GM15510 (cell line): Measurements from ENCODE around the gene C6orf89.

ENCODE experiments used
- POLR2A ChIP-seq: IDR thresholded peaks from 3 replicates; pipeline ENCODE4 v1.6.1; 2011; ENCODE audit warnings: borderline replicate concordance; ENCODE audit not compliant: insufficient read length; ENCODE audit errors: extremely low read depth

The C6orf89 gene

DNA sequence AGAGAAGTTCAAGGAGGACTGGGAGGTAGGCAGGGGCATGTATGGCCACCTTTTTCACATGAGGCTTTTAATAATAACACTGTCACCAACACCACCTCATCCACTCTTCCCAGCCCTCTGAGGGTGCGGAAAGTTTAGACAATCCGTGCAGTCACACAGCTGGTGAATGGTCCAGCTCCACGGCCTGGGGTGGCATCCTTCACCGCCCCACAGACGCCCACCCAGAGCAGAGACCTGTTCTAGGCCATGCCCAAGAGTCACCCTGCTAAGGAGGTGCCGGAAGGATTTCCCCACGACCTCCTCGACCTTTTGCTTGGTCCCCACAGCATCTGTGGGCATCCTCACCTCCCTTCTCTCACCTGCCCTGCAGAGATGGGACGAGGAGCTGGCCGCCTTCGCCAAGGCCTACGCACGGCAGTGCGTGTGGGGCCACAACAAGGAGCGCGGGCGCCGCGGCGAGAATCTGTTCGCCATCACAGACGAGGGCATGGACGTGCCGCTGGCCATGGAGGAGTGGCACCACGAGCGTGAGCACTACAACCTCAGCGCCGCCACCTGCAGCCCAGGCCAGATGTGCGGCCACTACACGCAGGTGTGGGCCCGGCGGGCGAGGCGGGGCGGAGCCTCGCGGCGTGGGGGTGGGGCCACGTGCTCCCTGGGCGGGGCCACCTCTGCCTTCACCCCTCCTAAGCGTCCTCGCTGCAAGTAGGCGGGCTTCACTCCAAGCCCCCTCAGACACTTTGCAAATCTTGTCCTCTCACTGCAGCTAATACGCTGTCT lies 73.2 kb downstream of the C6orf89 start:
- no peak for TF ChIP-seq POLR2A

DNA sequence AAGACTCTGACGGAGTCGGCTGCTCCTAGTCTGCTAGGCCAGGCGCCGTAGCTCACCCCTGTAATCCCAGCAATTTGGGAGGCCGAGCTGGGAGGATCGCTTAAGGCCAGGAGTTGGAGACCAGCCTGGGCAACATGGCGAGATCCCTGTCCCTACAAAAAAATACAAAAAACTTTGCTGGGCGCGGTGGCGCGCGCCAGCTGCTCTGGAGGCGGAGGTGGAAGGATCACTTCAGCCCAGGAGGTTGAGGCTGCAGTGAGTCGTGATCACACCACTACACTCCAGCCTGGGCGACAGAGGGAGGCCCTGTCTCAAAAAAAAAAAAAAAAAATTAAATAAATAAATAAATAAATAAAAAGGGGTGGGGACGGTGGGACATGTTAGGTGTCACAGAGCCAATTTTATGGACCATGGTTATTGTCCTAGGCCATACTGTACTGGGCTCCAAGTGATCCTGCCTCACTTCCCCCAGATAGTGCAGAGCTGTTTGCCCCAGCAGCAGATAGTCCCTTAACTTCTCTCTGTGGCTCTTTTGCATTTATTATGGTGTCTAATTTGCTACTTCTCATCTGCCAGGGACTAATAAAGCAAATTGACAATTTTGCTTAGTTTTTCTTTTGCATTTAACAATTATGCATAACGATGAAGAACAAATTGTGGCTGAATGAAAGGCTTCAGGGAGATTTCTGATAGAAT lies 74.0 kb downstream of the C6orf89 start:
- TF ChIP-seq POLR2A = no peak

DNA sequence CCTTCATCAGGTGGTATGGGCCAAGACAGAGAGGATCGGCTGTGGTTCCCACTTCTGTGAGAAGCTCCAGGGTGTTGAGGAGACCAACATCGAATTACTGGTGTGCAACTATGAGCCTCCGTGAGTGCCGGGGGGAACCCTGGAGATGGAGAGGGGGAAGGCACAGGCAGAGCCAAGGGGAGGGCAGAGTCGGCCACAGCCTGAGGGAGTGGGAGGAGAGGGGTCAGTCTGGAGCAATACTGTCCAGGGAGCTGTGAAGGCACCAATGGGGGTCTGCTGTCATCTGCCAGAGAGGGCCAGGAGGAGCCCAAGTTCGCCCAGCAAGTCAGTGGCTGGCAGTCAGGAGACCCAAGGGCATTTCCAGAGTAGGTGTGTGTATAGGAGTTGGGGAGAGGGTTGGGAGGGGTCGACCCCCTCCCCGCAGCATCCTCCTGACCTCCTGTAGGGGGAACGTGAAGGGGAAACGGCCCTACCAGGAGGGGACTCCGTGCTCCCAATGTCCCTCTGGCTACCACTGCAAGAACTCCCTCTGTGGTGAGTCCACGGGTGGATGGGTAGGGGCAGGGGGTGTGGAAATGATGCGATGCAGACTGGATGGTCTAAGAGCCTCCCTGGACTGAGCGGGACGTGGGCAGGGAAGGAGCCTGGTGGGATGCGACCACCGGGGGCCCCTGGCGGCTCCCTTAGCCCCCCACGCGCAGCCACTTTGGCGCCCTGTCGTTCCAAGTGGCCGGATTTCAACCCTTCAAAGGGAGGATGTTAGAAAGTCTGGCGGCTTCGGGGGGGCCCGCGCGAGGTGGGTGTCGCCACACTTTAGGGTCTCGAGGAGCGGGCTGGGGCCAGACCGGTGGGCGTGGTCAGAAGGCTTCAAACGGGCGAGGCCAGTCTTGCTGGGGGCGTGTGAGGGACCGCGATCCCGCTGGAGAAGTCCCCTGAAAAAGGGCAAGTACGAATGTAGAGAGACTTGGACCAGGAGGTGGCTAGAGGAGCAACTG lies 76.0 kb downstream of the C6orf89 start:
- TF ChIP-seq POLR2A = no peak

DNA sequence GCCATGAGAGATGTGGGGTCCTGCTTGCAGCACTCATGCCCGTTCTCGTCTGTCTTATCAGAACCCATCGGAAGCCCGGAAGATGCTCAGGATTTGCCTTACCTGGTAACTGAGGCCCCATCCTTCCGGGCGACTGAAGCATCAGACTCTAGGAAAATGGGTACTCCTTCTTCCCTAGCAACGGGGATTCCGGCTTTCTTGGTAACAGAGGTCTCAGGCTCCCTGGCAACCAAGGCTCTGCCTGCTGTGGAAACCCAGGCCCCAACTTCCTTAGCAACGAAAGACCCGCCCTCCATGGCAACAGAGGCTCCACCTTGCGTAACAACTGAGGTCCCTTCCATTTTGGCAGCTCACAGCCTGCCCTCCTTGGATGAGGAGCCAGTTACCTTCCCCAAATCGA lies 77.1 kb downstream of the C6orf89 start:
- TF ChIP-seq POLR2A = no peak

DNA sequence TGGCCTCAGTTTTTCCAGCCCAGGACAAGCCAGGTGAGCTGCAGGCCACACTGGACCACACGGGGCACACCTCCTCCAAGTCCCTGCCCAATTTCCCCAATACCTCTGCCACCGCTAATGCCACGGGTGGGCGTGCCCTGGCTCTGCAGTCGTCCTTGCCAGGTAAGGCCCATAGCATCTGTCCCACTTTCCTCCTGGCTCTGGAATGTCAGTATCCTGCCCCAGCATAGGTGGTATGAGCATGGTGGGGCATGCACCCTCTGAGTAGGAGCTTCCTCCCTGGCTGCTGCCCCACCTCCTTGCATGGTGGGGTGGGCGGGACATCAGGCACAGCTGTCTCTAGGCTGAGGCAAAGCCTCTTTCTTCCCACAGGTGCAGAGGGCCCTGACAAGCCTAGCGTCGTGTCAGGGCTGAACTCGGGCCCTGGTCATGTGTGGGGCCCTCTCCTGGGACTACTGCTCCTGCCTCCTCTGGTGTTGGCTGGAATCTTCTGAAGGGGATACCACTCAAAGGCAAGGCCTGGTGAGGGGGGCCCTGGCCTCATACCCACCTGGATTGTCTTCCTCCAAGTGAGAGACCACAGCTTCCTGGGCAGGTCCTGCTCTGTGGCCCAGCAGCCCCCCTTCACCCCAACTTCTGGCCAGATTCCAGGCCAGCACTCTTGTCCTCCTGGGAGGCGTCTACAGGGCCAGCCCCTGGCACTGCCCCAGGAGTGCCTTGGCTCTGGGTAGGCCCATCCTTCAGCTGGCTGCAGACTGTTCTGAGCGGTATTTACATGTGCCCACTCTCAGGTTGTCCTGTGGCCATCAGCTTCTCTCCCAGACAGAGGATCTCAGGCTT lies 77.9 kb downstream of the C6orf89 start:
- TF ChIP-seq POLR2A = no peak

DNA sequence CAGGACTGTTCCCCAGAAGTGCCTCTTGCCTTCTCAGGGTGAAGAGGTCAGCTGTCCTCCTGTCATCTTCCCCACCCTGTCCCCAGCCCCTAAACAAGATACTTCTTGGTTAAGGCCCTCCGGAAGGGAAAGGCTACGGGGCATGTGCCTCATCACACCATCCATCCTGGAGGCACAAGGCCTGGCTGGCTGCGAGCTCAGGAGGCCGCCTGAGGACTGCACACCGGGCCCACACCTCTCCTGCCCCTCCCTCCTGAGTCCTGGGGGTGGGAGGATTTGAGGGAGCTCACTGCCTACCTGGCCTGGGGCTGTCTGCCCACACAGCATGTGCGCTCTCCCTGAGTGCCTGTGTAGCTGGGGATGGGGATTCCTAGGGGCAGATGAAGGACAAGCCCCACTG lies 78.6 kb downstream of the C6orf89 start:
- TF ChIP-seq POLR2A = no peak

DNA sequence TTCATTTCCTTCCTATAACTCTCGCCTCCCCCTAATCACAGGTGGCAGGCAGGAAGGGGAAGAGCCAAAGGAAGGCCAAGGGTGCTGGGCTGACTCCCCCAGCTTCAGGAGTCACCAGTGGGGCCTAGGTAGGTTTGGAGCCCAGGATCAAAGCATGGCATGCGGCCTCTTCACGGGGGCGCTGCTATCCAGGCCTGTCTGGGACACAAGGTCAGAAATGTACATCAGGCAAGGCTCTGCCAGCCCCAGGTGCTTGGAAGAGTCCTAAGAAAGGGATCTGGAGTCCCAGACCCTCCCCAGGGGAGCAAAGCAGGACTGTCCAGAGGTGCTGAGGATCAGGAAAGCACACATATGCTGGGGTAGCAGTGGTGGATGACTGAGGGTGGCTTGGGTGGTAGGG lies 79.2 kb downstream of the C6orf89 start:
- no peak for TF ChIP-seq POLR2A

DNA sequence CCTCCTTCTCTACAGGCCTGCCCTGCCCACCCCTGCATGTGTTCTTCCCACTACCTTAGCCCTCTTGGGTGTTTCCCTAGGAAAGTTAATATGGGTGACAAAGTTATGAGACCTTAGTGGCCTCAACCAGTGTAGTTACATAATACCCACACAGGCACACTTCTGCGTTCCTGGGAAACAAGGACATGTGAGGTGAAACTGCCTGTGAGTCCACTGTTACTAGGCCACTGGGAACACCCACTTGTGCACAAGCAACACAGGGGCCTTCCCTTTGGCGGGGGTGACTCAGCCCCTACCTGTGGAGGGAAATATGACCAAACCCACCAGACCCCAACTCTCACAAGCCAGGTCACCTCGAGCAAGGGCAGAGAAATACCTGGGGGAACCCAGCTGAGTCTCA lies 81.5 kb downstream of the C6orf89 start:
- no peak for TF ChIP-seq POLR2A

DNA sequence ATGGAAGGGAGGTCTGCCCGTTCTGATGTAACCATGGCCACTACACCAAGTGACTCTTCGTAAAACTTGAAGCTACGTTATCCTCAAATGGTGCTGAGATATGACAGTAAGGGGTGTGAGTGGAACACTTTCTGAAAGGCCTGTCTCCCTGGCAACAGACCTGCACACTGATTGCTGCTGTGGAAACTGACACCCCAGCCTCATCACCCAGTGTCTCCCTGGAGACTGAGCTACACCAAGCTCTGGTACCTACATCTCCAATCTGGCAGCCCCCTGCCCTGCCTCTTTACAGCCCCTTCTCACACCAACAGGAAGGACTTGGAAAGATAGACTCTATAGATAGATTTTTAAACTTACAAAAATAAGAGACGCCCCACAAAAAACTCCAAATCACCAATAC lies 82.0 kb downstream of the C6orf89 start:
- TF ChIP-seq POLR2A = no peak

DNA sequence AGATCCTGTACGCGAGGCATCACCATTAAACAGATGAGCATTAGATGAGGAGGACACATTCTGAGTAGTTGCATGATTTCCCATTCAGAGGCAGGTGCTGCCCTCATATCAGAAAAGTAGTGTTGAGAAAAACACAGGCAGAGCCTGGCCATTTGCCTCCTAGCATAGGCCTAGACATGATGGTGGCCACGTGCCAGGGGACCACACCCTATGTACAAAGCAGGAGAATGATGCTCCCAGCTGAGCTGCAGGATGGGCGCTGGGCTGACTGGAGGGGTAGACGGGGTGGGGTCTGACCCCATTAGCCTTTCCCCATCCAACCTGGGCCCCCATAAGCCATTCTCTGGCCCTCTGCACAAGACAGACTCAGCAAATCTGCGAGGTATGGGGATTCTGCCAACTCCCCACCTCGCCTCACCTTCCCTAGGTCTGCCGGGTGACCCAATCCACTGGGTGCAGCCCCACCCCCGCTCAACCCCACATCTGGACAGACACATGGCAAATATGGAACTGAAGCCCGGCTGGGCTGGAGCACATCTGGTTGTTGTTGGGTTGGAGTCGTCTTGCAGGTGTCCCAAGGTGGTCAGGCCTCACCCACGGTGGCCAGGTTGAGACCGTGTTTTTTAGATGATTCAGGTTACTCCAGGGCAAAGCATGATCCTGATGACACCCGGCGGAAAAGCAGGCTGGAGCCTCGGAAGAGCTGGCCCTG lies 82.7 kb downstream of the C6orf89 start:
- no peak for TF ChIP-seq POLR2A

DNA sequence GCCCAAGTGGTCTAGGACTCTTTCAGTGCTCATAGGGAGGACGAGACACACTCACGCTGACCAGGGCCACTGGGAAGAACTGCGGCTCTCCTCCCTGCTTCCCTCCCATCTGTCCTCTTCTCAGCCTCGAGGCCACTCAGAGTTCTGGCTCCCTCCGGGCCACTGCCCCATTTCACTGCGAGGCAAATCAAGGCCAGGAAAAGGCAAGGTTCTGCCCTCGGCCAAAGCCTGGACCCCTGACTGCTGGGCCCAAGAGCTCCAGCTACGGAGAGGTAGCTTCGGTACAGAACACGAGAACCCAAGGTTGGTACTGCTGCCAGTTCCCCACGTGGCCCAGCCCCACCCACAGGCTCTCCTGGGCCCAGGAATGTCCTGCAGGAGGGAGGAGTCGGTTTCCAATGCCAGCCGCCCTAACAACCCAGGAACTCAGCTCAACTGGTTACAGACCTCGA lies 83.5 kb downstream of the C6orf89 start:
- no peak for TF ChIP-seq POLR2A

DNA sequence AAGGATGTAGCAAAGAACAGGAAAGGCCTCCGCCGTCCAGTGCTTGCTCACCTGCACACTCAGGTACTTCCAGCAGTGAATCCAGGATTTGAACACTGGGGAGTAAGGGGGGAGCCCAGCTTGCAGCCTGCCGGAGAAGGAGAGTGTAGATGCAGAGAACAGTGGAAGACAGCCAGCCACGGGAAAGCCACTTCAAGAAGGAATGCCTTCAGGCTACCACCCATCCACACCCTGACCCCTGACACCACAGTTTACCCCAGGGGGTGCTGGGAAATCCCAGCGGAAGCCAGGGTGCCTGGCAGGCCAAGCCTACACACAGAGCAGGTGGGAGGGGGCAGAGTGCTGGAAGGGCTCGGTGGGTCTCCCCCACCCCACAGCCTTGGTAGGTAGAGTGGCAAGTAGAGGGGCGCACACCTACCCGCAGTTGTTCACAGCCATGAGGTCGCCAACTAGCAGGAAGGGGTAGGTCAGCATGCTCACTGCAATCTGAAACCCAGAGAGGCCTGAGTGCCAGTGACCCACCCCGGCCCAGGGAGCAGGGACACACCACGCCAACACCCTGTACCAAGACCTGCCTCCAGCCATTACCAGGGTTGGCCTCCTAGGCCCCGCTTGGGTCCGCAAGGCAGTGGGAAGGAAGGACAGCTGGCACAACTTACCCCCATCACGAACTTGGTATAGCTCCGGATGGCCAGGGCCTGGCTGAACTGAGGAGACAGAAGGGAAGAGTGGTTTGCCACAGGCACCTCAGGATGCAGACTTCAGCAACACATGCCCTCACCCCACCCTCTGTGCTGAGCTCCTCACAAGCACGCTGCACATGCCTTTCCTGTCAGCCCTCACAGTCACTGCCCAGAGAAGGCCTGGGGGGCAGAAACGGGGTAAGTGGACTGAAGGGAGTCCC lies 84.5 kb downstream of the C6orf89 start:
- no peak for TF ChIP-seq POLR2A

DNA sequence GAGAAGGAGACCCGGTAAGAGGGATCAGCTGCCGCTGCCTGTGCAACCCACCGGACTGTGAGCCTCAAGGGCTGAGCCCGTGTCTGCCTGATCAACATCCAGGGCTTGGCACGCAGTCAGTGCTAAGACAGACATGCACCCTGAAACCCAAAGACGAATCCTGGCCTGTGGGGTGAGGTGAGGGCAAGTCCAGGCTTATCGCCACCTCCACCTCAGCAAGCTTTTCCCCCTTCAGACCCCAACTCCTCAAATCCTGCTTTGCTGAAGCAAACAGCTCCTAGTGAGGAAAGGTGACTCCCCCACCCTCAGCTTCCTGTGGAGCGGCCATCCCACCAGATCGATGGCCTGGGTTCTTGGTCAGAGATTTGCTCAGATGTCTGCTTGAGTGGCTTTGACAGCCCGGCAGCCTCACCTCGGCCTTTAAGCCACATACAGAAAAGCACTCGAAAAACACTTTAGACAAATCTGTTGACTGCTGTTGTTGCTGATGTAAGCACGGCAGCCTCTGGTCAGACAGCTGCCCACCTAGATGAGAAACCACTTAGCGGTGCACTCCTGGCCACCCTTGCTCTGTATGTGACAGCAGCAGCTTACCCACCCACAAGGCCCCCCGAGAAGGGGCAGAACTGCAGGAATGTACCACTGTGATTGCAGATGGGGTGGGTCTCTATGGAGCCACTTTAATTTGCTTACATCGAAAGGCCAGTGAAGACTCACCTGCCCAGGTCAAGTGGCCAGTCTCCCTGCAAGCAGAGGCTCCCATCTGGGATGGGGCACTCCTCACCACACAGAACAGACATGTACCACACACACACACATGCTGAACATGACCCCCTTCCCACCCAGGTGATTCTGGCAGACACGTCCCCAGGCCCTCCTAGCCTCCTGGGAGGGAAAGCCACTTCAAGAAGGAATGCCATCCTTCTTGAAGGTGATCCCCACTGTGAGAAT lies 85.4 kb downstream of the C6orf89 start:
- TF ChIP-seq POLR2A = no peak
